ENCODE measurements around the gene IFNAR1.

IFNAR1 gene

DNA sequence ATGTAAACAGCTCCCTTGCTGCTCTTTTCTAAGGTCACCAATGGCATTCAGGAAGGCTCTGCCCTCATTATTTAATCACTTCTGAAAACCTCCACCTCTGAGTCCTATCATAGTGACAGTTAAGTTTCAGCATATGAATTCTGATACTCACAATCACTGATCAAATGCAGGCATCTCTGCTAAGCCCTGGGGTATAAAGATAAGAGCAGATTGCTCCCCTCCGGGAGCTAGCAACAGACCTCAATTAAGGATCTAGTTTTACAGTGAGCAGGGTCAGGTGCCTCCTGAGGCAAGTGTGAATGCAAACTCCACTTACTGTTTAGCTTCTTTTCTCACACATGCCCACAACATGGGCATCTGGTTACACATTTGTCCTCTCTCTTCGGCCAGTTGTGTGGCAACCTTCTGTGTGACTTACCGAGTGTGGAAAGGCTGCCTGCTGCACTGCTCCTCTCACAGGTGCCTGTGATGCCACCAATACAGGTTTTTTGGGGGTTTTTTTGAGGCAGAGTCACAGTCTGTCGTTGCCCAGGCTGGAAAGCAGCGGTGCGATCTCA lies 43.6 kb upstream of the IFNAR1 start:
- Histone ChIP-seq H3K4me3 (ENCODE audit: low read length) (no peak overlapping the region), H3K4me2 (ENCODE audit: low read depth, low read length) (no peak overlapping the region), H3F3A (ENCODE audit: insufficient read depth, low read length) (no peaks in the 10 kb centered on the region), H3K36me3 (replicated peaks; ENCODE audit: insufficient read depth, low read length) (no peaks in the 10 kb centered on the region), H3K4me1 (ENCODE audit: low read length) (peaks cover 12% of the 10 kb centered on the region), H3K79me2 (ENCODE audit: low read length) (no peaks in the 10 kb centered on the region), H3K9me2 (replicated peaks; ENCODE audit: insufficient read depth, low read length) (no peaks in the 10 kb centered on the region), H3K9me3 (replicated peaks; ENCODE audit: insufficient read depth, low read length) (no peaks in the 10 kb centered on the region), H2AFZ (ENCODE audit: low read length) (no peak overlapping the region), H4K20me1 (ENCODE audit: insufficient read depth, low read length) (no peaks in the 10 kb centered on the region), H3K27me3 (replicated peaks; ENCODE audit: insufficient read depth, low read length) (no peaks in the 10 kb centered on the region), H3K9ac (ENCODE audit: low read length) (no peak overlapping the region), H3K27ac (ENCODE audit: low read length) (no peak overlapping the region)
- TF ChIP-seq CTCF (IDR thresholded peaks at IDR 0.05; ENCODE audit: low read length): no peak
- TF ChIP-seq EZH2phosphoT487 (IDR thresholded peaks at IDR 0.05; ENCODE audit: low read length): no peak
- no peak for TF ChIP-seq EZH2 (optimal IDR thresholded peaks at IDR 0.05; ENCODE audit: low read depth, low read length)
- DNase-seq: no peak

DNA sequence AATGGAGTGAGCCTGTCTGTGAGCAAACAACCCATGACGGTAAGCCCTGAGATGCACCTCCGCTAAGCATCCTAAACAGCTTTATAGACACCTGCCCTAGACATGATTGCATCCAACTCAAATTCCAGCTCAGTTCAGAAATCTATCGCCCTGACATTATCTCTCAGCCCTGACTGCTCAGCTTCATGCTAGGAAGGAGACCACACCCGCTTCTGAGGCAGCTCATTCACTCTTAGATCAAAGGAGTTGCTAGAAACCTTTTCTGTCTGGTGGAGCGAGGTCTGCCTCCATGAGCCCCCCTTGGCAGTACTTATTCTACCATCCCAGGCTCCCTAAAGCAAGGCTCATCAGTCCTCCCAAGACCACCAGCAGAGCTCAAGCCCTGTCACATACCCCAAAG lies 41.6 kb upstream of the IFNAR1 start:
- no peaks in the 10 kb centered on the region for H4K20me1 ChIP-seq (ENCODE audit: insufficient read depth, low read length)
- H3K27ac ChIP-seq (ENCODE audit: low read length): peak overlapping the region; percentile 40; the same call in 1 of the 2 replicates
- H3K4me1 ChIP-seq (ENCODE audit: low read length): peaks cover 12% of the 10 kb centered on the region
- no peak overlapping the region for H3K9ac ChIP-seq (ENCODE audit: low read length)
- no peaks in the 10 kb centered on the region for H3F3A ChIP-seq (ENCODE audit: insufficient read depth, low read length)
- no peak for DNase-seq
- H3K27me3 ChIP-seq (replicated peaks; ENCODE audit: insufficient read depth, low read length): no peaks in the 10 kb centered on the region
- no peaks in the 10 kb centered on the region for H3K9me3 ChIP-seq (replicated peaks; ENCODE audit: insufficient read depth, low read length)
- H3K36me3 ChIP-seq (replicated peaks; ENCODE audit: insufficient read depth, low read length): no peaks in the 10 kb centered on the region
- peak overlapping the region; percentile 37; the same call in 1 of the 2 replicates for H3K4me2 ChIP-seq (ENCODE audit: low read depth, low read length)
- H3K9me2 ChIP-seq (replicated peaks; ENCODE audit: insufficient read depth, low read length): no peaks in the 10 kb centered on the region
- no peak overlapping the region for H2AFZ ChIP-seq (ENCODE audit: low read length)
- no peak overlapping the region for H3K4me3 ChIP-seq (ENCODE audit: low read length)
- no peaks in the 10 kb centered on the region for H3K79me2 ChIP-seq (ENCODE audit: low read length)
- no peak for TF ChIP-seq EZH2 (optimal IDR thresholded peaks at IDR 0.05; ENCODE audit: low read depth, low read length)
- no peak for TF ChIP-seq CTCF (IDR thresholded peaks at IDR 0.05; ENCODE audit: low read length)
- TF ChIP-seq EZH2phosphoT487 (IDR thresholded peaks at IDR 0.05; ENCODE audit: low read length): no peak

- H3K36me3 ChIP-seq (replicated peaks; ENCODE audit: insufficient read depth, low read length): no peaks in the 10 kb centered on the region
- H2AFZ ChIP-seq (ENCODE audit: low read length): no peak overlapping the region
- no peak overlapping the region for H3K4me2 ChIP-seq (ENCODE audit: low read depth, low read length)
- H3K9ac ChIP-seq (ENCODE audit: low read length): no peak overlapping the region
- no peaks in the 10 kb centered on the region for H3K27me3 ChIP-seq (replicated peaks; ENCODE audit: insufficient read depth, low read length)
- no peak overlapping the region for H3K4me3 ChIP-seq (ENCODE audit: low read length)
- no peaks in the 10 kb centered on the region for H3K9me2 ChIP-seq (replicated peaks; ENCODE audit: insufficient read depth, low read length)
- peaks cover 12% of the 10 kb centered on the region for H3K4me1 ChIP-seq (ENCODE audit: low read length)
- no peak for TF ChIP-seq EZH2 (optimal IDR thresholded peaks at IDR 0.05; ENCODE audit: low read depth, low read length)
- TF ChIP-seq CTCF (IDR thresholded peaks at IDR 0.05; ENCODE audit: low read length): no peak
- TF ChIP-seq EZH2phosphoT487 (IDR thresholded peaks at IDR 0.05; ENCODE audit: low read length): no peak
- H4K20me1 ChIP-seq (ENCODE audit: insufficient read depth, low read length): no peaks in the 10 kb centered on the region
- H3K27ac ChIP-seq (ENCODE audit: low read length): no peak overlapping the region
- DNase-seq: no peak
- H3K9me3 ChIP-seq (replicated peaks; ENCODE audit: insufficient read depth, low read length): no peaks in the 10 kb centered on the region
- H3K79me2 ChIP-seq (ENCODE audit: low read length): no peaks in the 10 kb centered on the region
- H3F3A ChIP-seq (ENCODE audit: insufficient read depth, low read length): no peaks in the 10 kb centered on the region
Measured at GRCh38 chr21:33286076-33286475, 38.7 kb upstream of the IFNAR1 start.
